Loucy (cell line): ENCODE data around the gene INSYN2A.

Experiments used
- EZH2phosphoT487 ChIP-seq: fragments of 200-600 bp; IDR thresholded peaks from 2 replicates; pipeline ENCODE4 v1.6.1; 2018; ENCODE audit warnings: antibody characterized with exemption, mild to moderate bottlenecking, moderate library complexity, borderline replicate concordance
- TF ChIP-seq, protein P1 (sequence below): fragments of 200-600 bp; sonication (generic); conservative IDR thresholded peaks from 2 replicates; pipeline ENCODE4 v1.5.1; 2014; ENCODE audit warnings: mild to moderate bottlenecking, antibody characterized with exemption, low read length

- TF ChIP-seq, protein P1, sequence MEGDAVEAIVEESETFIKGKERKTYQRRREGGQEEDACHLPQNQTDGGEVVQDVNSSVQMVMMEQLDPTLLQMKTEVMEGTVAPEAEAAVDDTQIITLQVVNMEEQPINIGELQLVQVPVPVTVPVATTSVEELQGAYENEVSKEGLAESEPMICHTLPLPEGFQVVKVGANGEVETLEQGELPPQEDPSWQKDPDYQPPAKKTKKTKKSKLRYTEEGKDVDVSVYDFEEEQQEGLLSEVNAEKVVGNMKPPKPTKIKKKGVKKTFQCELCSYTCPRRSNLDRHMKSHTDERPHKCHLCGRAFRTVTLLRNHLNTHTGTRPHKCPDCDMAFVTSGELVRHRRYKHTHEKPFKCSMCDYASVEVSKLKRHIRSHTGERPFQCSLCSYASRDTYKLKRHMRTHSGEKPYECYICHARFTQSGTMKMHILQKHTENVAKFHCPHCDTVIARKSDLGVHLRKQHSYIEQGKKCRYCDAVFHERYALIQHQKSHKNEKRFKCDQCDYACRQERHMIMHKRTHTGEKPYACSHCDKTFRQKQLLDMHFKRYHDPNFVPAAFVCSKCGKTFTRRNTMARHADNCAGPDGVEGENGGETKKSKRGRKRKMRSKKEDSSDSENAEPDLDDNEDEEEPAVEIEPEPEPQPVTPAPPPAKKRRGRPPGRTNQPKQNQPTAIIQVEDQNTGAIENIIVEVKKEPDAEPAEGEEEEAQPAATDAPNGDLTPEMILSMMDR = no peak
- no peak for TF ChIP-seq EZH2phosphoT487
Observed at GRCh38 chr10:127186813-127187212, 9.6 kb downstream of the INSYN2A start.
